ENCODE measurements around the gene MAPT.
A peak's percentile ranks its signal among the peaks of the same experiment; 100 is the strongest.

The MAPT gene

DNA sequence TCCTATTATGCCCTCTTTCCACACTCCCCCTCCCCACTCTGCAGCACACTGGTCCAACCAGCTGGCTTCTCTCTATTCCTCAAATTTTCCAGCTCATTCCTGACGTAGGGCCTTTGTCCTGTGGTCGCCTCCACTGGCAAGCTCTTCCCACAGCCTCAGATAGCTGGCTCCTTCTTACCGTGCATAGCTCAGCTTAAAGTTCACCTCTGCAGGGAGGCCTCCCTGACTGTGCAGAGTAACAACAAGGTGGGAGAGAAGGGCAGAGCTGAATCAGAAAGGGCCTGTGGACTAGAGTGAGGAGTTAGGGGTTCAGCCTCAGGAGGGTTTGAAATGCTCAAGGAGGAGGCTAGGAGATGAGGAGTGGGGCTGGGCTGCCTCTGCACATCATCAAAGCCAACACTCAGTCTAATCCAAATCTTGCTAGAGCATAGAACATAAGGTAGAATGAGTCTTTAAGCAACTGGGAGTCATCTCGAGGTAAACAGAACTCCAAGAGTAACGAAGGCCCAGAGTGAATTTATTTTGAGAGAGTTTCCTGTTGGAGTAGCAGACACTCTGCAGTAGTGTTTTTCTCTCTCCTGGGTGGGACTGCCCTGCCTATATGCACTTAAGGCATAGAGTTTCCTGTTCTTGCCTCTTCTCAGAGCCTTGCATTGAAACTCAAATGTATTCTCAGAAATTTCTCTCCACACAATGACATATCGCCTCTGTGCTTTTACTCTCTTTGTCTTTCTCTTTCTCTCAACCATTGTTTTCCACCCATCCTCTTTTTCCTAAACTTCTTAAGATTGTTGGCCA is 30.3 kb upstream of the MAPT start:
- no peak for DNase-seq

DNA sequence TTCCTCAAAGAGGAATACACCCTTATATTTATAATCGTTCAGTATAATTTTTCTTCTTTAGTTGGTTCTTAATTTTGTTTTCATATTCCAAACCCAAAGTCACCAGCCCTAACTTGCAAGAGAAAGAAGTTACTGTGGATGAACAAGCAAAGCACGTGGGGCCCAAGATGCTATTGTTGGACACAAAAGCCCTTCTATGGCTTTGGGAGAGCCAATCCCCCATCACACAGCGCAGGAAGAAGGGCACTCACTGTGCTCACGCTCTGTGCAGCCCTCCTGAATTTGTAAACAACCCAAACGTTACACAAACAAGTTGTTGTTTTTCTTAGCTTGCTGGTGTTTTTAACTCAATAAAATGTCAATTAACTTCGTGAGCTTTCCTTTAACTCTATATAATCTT is 27.2 kb upstream of the MAPT start:
- DNase-seq: no peak

DNA sequence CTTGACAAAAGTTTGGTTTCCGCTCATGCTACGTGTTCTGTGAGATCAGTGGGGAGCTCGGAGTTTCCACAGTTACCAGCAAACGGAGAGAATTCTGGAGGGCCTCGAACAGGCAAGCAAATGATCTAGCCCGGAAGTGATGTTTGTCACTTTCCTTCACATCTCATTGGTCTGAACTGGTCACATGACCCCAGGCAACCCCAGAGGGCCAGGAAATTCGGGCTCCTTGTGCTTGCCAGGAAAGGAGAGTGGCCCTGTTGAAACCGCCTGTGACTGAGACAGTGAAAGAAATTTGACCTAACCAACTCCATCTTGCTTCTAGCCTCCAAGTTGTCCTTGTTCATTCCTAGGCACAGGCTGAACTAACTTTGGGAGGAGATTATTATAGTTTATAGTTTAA is 26.7 kb upstream of the MAPT start:
- no peak for DNase-seq

DNA sequence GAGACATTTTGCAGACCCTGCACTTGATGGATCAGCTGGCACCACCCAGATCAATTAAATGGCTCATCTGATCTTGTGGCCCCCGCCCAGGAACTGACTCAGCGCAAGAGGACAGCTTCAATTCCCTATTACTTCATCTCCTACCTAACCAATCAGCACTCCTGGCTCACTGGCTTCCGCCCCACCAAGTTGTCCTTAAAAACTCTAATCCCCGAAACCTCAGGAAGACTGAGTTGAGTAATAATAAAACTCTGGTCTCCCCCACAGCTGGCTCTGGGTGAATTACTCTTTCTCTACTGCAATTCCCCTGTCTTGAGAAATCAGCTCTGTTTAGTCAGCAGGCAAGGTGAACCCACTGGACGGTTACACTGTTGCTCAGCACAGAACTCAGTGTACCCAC is 26.1 kb upstream of the MAPT start:
- DNase-seq: no peak

DNA sequence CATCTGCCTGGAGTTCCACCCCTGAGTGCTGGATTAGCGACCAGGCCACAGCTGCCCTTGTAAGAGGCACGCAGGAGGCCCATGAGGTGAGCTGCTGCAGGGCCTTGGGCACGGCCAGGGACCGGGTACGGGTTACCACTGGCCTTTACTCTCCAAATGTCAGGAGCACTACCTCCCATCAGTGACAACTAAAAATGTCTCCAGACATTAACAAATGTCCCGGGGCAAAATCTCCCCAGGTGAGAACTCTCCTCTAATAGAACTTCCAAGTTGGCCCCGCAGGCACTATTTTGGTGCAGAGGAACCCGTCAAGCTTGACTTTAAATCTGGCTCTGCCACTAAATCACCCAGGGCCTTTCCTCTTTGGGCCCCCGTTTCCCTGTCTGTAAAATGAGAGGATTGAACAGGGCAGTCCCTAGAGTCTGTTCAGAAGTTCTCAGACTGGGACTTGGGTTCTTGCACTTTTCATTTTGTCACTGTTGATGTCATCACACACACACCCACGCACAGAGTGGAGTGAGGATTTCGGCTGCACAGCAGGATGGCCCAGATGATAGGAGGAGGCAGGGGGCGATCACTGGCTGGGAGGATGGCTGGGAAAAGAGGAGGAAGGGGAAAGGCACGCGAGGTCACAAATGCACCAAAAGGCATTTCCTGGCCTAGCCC is 24.5 kb upstream of the MAPT start:
- peak; percentile 12 for DNase-seq

DNA sequence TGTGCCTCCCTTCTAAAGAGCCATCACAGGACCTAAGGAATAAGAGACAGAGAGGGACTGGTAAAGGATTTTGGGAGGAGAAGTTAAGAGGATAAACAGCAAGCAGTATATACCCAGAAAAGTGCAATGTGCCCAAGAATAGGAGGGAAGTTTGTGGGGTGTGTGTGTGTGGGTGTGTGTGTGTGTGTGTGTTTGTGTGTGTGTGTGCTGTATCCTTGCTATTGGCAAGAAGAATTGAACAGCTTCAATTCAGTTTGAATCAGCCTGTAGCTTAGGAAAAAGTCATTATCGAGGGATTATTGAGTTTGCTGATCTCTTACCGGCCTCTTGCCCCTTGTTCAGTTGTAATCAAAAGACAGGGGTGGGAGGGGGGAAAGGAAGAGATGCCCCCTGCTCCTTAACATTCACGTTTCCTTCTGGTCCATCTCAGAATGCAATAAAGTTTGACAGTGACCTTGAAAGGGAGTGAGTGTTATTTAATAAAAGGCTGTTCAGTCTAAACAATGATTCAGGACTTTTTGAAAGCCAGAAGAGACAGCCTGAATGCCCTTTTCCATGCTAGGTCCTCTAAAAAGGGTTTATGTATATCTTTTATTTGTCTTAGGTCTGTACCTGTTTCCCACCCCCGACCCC is 23.9 kb upstream of the MAPT start:
- DNase-seq: no peak

DNA sequence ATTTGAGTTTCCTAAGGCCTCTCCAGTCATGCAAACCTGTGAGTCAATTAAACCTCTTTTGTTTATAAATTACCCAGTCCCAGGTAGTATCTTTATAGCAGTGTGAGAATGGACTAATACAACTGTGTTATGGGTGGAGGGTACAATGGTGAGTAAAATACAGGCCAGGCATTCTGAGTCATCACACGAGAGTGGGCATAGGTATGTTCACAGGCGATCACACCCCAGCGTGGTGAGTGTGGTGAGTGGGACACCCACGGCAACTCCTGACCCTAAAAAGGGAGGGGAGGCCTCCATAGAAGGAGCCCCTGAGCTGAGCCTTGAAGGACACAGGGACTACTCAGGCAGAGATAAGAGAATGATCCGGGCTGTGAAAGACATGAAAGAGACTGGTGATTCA is 22.6 kb upstream of the MAPT start:
- no peak for DNase-seq

DNA sequence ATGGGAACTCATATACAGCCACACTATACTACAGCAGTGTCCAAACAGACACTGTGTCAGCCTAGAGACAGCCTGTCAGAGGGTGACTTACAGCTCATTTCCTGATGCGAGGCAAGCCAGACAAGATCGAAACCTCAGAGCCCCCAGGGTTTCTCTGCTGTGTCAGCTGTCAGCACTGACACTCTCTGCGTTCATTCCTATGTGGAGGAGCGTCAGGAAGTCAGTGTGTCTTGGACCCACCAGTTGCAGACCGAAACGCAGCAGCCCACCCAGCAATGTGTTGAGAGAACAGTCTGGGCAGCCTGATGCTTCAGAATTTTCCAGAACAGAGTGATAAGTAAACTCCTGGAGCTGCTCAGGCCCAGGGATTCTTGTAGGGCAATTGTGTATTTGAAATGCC is 20.6 kb upstream of the MAPT start:
- peak; percentile 54 for DNase-seq

DNA sequence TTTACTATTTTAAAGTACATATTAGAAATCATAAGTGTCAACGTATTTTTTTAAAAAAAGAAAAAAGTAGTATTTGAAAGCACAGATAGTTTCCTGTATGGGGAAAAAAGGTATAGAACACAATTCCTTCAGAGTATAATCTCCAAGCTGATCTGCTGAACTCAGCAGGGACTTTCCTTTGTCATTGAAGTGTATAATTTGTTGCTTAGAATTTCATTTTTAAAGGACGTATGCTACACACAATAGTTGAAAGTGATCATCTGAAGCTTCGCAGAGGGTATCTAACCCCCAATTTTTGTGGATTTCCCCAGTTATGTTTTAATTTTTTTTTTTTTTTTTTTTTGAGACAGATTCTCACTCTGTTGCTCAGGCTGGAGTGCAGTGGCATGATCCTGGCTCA is 20.2 kb upstream of the MAPT start:
- DNase-seq: no peak

DNA sequence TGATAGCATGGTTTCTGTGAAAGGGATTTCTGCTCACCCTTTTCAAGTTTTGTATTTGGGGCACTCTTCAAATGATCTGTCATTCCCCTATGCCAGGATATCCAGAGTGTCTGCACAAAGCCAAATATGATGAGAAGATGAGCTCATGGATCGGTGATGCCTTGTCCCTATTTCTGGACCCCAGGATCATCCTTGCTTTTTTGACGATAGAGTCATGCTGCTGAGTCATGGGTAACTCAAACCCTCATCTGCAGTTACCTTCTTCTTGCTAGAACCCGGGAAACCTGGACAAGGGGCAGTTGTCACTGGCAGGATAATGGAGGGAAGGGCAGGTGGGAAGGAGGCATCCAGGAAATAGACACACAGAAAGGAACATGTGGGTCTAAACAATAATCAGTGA is 17.8 kb upstream of the MAPT start:
- DNase-seq: no peak

DNA sequence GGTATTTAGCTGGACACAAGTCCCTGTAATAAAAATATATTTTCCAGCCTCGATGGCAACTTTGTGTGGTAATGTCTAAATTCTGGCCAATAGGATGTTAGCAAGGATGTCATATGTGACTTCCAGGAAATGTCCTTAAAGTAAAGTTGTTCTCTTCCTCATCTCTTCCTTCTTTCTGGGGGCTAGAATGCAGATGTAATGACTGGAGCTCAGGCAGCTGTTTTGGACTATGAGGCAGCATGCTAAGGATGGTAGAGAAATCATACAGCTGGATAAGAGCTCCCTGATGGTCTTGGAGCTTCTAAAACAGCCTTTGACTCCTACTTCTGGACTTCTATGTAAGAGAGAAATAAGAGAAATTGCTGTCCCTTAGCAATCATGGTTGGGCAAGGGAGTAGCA is 16.9 kb upstream of the MAPT start:
- no peak for DNase-seq

DNA sequence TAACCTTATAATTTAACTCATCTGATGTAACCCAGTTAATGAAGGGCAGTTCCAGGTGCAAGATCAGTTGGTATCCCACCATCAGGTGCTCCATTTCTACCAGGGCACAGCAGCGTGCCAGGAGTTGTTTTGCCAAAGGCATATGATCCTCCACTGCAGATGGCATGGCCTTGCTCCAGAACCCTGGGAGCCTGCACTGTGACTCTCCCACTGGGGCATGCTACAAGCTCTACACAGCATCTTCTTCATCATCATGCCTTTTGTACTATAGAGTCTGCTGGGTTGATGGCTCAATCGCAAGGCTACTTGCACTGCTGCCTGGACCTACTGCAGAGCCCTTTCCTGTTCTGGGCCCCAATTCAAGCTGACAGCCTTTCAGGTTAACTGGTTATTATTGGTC is 11.3 kb upstream of the MAPT start:
- DNase-seq: no peak

DNA sequence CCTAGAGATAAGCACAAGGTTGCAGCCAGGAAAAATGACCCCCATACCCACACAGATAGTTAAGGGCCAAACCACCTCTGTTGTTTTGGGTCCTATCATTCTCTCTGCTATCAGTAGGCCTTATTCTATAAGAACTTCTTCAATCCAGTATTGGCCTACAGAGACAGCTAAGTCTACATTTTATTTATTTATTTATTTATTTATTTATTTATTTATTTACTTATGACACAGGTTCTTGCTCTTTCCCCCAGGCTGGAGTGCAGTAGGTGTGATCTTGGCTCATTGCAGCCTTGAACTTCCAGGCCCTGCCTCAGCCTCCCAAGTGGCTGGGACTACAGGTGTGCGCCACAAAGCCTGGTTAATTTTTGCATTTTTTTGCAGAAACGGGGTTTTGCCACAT is 7.5 kb upstream of the MAPT start:
- no peak for DNase-seq

DNA sequence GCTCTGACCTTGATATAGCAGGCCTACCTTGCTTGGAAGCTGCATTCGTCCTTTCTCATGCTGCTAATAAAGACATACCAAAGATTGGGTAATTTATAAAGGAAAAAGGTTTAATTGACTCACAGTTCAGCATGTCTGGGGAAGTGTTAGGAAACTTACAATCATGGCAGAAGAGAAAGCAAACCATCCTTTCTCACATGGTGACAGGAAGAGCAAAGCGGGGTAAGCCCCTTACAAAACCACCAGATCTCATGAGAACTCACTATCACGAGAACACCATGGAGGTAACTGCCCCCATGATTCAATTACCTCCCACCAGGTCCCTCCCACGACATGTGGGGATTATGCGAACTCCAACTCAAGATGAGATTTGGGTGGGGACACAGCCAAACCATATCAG is 6.0 kb upstream of the MAPT start:
- DNase-seq: peak; percentile 18

DNA sequence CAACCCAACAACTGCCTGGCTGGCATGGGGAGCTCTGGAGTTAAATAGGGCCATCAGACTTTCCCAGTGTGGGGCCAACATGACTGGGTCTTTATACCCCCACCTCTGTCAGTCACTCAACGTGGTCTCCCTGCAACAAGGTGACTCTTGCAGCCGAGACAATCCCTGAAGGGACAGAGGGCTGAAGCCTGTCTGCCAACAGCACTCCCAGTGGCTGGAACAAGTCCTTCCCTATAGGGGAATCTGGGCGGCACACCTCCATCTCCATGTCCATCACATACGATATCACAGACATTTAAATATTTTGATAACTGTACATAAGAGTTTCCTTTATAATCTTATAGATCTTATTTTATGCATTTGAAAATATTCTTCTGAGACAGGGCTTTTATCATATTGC is 4.8 kb upstream of the MAPT start:
- no peak for DNase-seq

DNA sequence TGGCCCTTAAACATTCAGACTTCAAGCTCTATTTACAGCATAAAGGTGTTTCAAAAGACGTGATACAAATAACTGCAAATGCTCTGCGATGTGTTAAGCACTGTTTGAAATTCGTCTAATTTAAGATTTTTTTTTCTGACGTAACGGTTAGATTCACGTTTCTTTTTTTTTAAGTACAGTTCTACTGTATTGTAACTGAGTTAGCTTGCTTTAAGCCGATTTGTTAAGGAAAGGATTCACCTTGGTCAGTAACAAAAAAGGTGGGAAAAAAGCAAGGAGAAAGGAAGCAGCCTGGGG is 681 bp upstream of the MAPT start:
- DNase-seq: no peak

DNA sequence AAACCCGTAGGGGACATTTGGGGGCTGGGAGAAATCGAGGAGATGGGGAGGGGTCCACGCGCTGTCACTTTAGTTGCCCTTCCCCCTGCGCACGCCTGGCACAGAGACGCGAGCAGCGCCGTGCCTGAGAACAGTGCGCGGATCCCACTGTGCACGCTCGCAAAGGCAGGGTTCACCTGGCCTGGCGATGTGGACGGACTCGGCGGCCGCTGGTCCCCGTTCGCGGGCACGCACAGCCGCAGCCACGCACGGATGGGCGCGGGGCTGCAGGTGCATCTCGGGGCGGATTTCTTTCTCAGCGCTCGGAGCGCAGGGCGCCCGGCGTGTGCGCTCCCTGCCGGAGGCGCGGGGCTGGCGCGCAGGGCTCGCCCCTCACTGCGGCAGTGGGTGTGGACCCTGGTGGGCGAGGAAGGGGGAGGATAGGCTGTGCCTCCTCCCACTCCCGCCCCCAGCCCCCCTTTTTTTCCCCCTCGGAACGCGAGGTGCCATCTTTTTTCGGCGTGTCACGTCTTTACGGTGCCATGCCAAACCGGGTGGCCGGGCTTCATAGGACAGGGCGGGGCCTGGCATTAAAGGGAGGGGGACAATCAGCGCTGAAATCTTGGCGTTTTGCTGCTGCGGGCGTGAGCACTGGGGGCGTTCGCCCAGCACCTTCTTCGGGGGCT is 1.1 kb downstream of the MAPT start:
- peak; percentile 31 for DNase-seq

DNA sequence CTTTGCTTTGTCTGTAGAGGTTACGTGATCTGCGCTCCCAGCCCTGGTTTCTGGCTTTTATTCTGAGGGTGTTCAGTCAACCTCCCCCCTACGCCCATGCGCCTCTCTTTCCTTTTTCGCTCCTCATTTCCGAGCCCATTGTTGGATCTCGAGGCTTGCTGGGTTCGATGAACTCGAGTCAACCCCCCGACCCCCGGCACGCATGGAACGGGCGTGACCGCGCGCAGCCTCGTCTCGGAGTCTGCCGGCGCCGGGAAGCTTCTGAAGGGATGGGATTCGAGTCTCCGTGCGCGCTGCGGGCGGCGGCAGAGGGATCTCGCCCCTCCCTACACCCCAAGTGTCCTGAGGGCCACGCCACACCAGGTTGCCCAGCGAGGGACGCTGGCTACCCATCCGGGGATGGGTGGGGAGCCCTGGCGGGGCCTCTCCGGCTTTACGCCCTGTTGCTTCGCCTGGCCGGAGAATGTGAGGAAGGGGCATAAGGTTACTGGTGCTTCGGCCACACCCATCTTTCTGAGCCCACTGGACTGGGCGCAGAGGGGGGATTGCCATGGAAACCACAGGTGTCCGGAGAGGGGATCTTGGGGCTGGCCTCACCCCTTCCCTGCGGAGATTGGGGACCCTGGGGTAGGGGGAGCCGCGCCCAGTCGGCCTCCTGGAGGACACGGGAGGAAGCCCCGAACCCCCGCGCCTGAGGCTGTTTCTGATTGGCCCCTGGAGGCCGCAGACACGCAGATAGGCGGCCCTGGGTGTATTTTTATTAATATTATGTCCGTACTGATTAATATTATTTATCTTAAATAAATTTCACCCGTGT is 1.8 kb downstream of the MAPT start:
- peak; percentile 12 for DNase-seq

DNA sequence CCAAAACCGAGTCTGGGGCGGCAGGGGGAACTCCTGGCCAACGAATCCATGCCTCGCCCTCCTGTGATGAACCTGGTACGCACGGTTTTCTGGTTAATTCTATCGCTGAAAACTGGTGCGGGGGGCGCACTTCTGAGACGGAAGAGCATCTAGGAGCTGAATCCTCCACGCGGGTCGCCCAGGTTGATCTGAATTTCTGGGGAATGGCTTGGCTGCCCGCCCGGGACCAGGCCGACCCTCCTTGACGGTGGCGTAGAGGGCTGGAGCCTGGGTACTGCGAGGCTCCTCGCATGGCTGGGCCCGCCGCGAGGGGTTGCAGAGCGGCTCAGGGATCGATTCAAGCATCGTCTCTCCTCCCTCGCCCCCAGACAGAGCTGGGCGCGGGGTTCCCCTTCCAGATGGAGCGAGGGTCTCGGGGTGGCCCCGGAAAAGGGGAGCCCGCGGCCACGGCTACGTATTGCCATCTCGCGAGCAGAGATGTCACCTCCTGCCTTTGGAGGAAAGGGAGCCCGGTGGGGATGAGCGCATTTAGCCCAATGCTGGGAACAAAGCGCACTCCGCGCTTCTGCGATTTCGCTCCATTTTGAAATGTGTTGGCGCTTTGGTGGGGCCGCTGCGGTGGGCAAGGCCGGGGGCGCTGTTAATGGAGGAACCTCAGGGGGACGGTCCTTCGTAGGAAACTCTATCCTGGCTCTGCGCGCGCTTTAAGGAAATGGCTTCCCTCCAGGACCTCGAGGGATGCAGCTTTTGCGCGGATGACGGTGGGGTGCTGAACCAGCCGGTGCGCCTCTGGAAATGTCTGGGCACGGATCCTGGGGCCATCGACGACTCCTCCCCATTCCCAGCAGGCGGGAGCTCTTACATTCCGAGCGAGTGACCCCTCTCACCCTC is 2.7 kb downstream of the MAPT start:
- DNase-seq: peak; percentile 10

DNA sequence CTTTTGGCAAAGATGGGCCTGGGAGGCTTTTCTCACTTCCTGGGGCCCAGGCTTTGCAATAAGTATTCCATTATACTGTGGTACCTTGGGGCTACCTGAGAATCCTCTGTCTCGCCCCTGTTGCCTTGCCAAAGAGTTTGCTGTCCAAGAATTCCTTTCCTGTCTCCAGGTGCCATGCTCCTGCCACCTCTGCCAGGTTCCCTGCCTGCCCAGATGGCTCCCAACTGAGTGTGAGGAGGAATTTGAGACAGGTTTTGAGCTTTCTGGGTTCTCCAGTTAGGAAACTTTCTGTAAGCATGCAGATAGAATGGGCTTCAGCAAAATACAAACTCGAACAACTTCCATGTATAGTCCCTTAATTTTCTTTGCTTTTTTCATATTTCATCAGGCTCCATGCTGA is 5.8 kb downstream of the MAPT start:
- no peak for DNase-seq

DNA sequence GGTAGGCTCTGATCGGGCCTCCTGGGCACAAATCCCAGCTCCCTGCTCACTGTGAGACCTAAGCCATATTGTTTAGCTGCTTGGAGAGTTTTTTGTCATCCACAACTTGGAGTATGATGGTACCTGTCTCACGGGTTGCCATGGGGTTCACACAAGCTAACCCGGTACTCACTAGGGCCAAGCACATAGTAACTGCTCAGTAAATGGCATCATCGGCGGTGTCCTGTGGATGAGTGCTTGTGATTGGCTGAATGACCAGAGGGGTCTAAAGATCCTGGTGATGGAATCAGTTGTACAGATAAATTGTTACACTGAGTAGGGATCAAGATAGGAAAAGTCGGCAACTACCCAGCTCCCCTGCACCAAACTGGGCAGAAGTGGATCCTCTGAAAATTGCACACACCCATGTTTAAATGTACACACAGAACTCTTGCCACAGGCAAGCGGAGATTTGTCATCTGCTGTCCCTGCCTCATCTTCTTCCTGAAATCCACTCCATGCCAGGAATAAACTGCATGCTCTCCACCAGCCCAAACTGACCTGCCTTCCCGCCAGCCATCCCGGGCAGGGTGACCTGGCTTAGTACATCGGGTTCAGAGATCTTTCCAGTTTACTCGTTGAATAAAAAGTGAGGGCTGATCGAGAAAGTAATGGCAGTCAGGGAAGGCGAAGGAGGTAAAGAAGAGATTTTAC is 6.5 kb downstream of the MAPT start:
- no peak for DNase-seq
